ENCODE measurements around the gene GMPS. TPM values are rescaled to one million over a fixed set of nuclear protein-coding genes. Genes with fewer than 3 reads are reported as not detected.
"Not testable (repeated sequence)": the region's sequence is repeated elsewhere in the genome, so short reads cannot be mapped to it uniquely, and the experiment has no call there.

The GMPS gene
- total and polyA plus RNA-seq, 10 of the 15 experiments (the other 5 are each of a cell fraction or from before 2014, with no cell fraction given), result 33.2 to 143 (median 79.0) TPM

DNA sequence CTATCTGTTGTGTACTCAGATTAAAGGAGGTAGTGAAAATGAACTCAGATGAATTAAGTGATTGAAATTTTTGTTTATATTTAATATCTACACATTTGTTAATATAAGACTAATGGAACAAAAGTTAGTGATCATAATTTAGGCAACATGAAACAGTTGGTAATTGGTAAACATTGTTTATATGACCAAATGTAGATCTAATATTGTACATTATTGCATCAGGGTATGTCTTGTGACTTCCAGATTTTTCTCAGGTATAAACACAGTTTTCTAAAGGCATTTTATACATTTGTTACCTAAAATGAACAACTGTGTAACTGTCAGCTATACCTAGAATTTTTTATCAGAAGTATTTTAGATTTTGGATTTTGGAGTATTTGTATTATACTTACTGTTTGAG, 14.8 kb downstream of the GMPS start:
- Histone ChIP-seq H3K79me2 (ENCODE audit: control insufficient read depth, insufficient read depth, low read length) (peaks cover 93% of the 10 kb centered on the region), H4K20me1 (ENCODE audit: control insufficient read depth, insufficient read depth) (no peaks in the 10 kb centered on the region), H3K4me2 (ENCODE audit: control insufficient read depth, insufficient read depth) (no peak overlapping the region), H3K9me3 (replicated peaks; ENCODE audit: control insufficient read depth, insufficient read depth, low read length) (no peaks in the 10 kb centered on the region), H3K27me3 (replicated peaks in 1 of 2; ENCODE audit: control insufficient read depth in 2 of 2, insufficient read depth in 2 of 2, low read length in 1 of 2) (no peaks in the 10 kb centered on the region), H3K27ac (ENCODE audit: control insufficient read depth, insufficient read depth) (no peak overlapping the region), H3K4me1 (ENCODE audit: control insufficient read depth, insufficient read depth, low read length) (peaks cover 3% of the 10 kb centered on the region), H2AFZ (ENCODE audit: control insufficient read depth, low read depth, low read length) (no peak overlapping the region), H3K4me3 (no peak overlapping the region), H3K9ac (ENCODE audit: control insufficient read depth, insufficient read depth, low read length) (no peak overlapping the region), H3K36me3 (ENCODE audit: control insufficient read depth in 2 of 2, insufficient read depth in 2 of 2, low read length in 1 of 2) (no peaks in the 10 kb centered on the region; a peak in 1 of 4 replicates)
- DNase-seq (ENCODE audit: low read depth, low spot score) (no peak), ATAC-seq (no peak), FAIRE-seq (no peak)
- BruUV-seq (replicated peaks), result no TSS peak
- in situ Hi-C loops (cut with MboI) (no loop called here), intact Hi-C loops (cut with micrococcal nuclease; ENCODE audit: unreplicated experiment) (no loop called here)
- TF ChIP-seq ZZZ3 (IDR thresholded peaks at IDR 0.05; ENCODE audit: control insufficient read depth, insufficient read length, low read depth) (no peak), MTA2 (IDR thresholded peaks at IDR 0.05; ENCODE audit: low read depth) (no peak), TBL1XR1 (IDR thresholded peaks at IDR 0.05; ENCODE audit: low read depth, low read length) (no peak), IRF4 (IDR thresholded peaks at IDR 0.05; ENCODE audit: low read depth, low read length) (no peak), RBBP5 (conservative IDR thresholded peaks at IDR 0.05) (no peak)
- TF ChIP-seq, protein P1, sequence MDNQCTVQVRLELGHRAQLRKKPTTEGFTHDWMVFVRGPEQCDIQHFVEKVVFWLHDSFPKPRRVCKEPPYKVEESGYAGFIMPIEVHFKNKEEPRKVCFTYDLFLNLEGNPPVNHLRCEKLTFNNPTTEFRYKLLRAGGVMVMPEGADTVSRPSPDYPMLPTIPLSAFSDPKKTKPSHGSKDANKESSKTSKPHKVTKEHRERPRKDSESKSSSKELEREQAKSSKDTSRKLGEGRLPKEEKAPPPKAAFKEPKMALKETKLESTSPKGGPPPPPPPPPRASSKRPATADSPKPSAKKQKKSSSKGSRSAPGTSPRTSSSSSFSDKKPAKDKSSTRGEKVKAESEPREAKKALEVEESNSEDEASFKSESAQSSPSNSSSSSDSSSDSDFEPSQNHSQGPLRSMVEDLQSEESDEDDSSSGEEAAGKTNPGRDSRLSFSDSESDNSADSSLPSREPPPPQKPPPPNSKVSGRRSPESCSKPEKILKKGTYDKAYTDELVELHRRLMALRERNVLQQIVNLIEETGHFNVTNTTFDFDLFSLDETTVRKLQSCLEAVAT (IDR thresholded peaks at IDR 0.05), result no peak
- TF ChIP-seq, protein P2, sequence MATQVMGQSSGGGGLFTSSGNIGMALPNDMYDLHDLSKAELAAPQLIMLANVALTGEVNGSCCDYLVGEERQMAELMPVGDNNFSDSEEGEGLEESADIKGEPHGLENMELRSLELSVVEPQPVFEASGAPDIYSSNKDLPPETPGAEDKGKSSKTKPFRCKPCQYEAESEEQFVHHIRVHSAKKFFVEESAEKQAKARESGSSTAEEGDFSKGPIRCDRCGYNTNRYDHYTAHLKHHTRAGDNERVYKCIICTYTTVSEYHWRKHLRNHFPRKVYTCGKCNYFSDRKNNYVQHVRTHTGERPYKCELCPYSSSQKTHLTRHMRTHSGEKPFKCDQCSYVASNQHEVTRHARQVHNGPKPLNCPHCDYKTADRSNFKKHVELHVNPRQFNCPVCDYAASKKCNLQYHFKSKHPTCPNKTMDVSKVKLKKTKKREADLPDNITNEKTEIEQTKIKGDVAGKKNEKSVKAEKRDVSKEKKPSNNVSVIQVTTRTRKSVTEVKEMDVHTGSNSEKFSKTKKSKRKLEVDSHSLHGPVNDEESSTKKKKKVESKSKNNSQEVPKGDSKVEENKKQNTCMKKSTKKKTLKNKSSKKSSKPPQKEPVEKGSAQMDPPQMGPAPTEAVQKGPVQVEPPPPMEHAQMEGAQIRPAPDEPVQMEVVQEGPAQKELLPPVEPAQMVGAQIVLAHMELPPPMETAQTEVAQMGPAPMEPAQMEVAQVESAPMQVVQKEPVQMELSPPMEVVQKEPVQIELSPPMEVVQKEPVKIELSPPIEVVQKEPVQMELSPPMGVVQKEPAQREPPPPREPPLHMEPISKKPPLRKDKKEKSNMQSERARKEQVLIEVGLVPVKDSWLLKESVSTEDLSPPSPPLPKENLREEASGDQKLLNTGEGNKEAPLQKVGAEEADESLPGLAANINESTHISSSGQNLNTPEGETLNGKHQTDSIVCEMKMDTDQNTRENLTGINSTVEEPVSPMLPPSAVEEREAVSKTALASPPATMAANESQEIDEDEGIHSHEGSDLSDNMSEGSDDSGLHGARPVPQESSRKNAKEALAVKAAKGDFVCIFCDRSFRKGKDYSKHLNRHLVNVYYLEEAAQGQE (IDR thresholded peaks at IDR 0.05; ENCODE audit: low read depth, low read length), result no peak
- ChIA-PET RAD21 (ENCODE audit: unreplicated experiment) (no interaction called here), SMC1A (ENCODE audit: uncharacterized antibody, unreplicated experiment) (interaction anchor here (0.5 to 1.7 kb wide), 4 partner anchors 8 to 66 kb away, joined by 3 to 5 read pairs (median 4); no protein-coding TSS in a partner anchor), CTCF (interaction anchor here (0.9 kb wide), 1 partner anchor 79 kb away, joined by 6 read pairs; the partner anchor contains the start of gene C3orf33), POLR2A (interaction anchor here (1.2 to 1.3 kb wide), 2 partner anchors 9 to 12 kb away, joined by 3 read pairs; no protein-coding TSS in a partner anchor)

DNA sequence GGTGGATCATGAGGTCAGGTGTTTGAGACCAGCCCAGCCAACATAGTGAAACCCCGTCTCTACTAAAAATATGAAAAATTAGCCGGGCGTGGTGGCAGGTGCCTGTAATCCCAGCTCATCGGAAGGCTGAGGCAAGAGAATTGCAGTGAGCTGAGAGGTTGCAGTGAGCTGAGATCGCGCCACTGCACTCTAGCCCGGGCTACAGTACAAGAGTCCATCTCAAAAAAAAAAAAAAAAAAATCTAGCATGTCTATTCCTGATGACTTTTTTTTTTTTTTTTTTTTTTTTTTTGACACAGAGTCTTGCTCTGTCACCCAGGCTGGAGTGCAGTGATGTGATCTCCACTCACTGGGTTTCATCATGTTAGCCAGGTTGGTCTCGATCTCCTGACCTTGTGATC, 15.9 kb downstream of the GMPS start:
- SMC1A ChIA-PET (ENCODE audit: uncharacterized antibody, unreplicated experiment), result interaction anchor here (0.9 to 1.8 kb wide), 2 partner anchors 33 to 43 kb away, joined by 3 to 4 read pairs; no protein-coding TSS in a partner anchor
- POLR2A ChIA-PET, result interaction anchor here (0.6 kb wide), 1 partner anchor 54 kb away, joined by 4 read pairs; no protein-coding TSS in a partner anchor
- H4K20me1 ChIP-seq (ENCODE audit: control insufficient read depth, insufficient read depth); H3K27me3 ChIP-seq (replicated peaks in 1 of 2; ENCODE audit: control insufficient read depth in 2 of 2, insufficient read depth in 2 of 2, low read length in 1 of 2); BruUV-seq (replicated peaks); intact Hi-C loops (cut with micrococcal nuclease; ENCODE audit: unreplicated experiment); FAIRE-seq; H3K9me3 ChIP-seq (replicated peaks; ENCODE audit: control insufficient read depth, insufficient read depth, low read length); in situ Hi-C loops (cut with MboI); H2AFZ ChIP-seq (ENCODE audit: control insufficient read depth, low read depth, low read length); H3K4me3 ChIP-seq; H3K36me3 ChIP-seq (ENCODE audit: control insufficient read depth in 2 of 2, insufficient read depth in 2 of 2, low read length in 1 of 2); DNase-seq (ENCODE audit: low read depth, low spot score); H3K4me1 ChIP-seq (ENCODE audit: control insufficient read depth, insufficient read depth, low read length); H3K4me2 ChIP-seq (ENCODE audit: control insufficient read depth, insufficient read depth); H3K27ac ChIP-seq (ENCODE audit: control insufficient read depth, insufficient read depth); ATAC-seq; H3K9ac ChIP-seq (ENCODE audit: control insufficient read depth, insufficient read depth, low read length): not testable (repeated sequence)
- RAD21 ChIA-PET (ENCODE audit: unreplicated experiment), result interaction anchor here (1.1 kb wide), 1 partner anchor 16 kb away, joined by 3 read pairs; no protein-coding TSS in a partner anchor
- peaks cover 94% of the 10 kb centered on the region for H3K79me2 ChIP-seq (ENCODE audit: control insufficient read depth, insufficient read depth, low read length)
- CTCF ChIA-PET, result interaction anchor here (1.5 kb wide), 1 partner anchor 9 kb away, joined by 3 read pairs; no protein-coding TSS in a partner anchor
- 79% methylated on average over 7 of the region's 8 CpGs for WGBS (ENCODE audit: insufficient coverage, insufficient replicate concordance, low lambda C conversion rate, missing lambda C conversion rate)

Data from GM12878 (cell line).